ENCODE measurements around the gene SYCP2L.

- no peak for TF ChIP-seq POLR2A (IDR thresholded peaks at IDR 0.05; ENCODE audit: low read depth, low read length)
- no peak for TF ChIP-seq POLR2AphosphoS5 (IDR thresholded peaks at IDR 0.05; ENCODE audit: low read depth, low read length)
- TF ChIP-seq TAF1 (IDR thresholded peaks at IDR 0.05; ENCODE audit: borderline replicate concordance, low read depth, low read length) = no peak
Measured at GRCh38 chr6:10949579-10950490, 63.0 kb downstream of the SYCP2L start.

All from GM12892 (cell line).